Epithelial cell of proximal tubule (primary cell): ENCODE measurements around the gene COL26A1. TPM values are rescaled to one million over a fixed set of nuclear protein-coding genes. Genes with fewer than 3 reads are reported as not detected.

Source experiments
- DNase-seq: peaks from one replicate; pipeline ENCODE4 v3.0.0-alpha.2; 2011; ENCODE audit warnings: low read depth
- H3K4me3 ChIP-seq: 2 replicates; pipeline ENCODE4 v1.5.1; 2011; ENCODE audit warnings: low read depth, mild to moderate bottlenecking, low read length
- total RNA-seq: library from RNA; depleted of rRNA; stranded (reverse); fragments of >200 nt; gene quantifications from 2 replicates; pipeline ENCODE4 v1.2.3, GENCODE V29; 2015
- TF ChIP-seq, protein P1 (sequence below): conservative IDR thresholded peaks from 2 replicates; pipeline ENCODE4 v1.5.1; 2012; ENCODE audit warnings: low read depth, mild to moderate bottlenecking, low read length

The COL26A1 gene
- total RNA-seq, 1 donor from 2014 or later: not detected

DNA sequence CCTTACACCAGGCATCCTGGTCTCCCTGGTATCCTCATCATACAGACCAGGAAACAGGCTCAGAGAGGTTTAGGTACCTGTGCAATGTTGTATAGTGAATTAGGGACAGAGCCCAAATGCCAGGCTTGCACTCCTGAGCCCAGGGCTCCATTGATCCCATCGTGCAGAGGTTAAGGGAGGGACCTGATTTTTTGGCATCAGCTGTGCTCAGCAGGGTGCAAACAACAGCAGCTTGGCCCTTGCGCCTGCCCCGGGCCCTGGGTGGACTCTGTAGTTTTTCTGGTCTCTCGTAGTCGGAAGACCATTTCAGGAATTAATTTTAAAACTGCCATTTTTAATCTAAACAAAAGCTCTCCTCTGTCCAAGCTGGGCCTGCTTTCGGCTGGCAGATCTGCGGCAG, 79.2 kb downstream of the COL26A1 start:
- TF ChIP-seq, protein P1, sequence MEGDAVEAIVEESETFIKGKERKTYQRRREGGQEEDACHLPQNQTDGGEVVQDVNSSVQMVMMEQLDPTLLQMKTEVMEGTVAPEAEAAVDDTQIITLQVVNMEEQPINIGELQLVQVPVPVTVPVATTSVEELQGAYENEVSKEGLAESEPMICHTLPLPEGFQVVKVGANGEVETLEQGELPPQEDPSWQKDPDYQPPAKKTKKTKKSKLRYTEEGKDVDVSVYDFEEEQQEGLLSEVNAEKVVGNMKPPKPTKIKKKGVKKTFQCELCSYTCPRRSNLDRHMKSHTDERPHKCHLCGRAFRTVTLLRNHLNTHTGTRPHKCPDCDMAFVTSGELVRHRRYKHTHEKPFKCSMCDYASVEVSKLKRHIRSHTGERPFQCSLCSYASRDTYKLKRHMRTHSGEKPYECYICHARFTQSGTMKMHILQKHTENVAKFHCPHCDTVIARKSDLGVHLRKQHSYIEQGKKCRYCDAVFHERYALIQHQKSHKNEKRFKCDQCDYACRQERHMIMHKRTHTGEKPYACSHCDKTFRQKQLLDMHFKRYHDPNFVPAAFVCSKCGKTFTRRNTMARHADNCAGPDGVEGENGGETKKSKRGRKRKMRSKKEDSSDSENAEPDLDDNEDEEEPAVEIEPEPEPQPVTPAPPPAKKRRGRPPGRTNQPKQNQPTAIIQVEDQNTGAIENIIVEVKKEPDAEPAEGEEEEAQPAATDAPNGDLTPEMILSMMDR: no peak
- DNase-seq: no peak
- H3K4me3 ChIP-seq: no peak overlapping the region

DNA sequence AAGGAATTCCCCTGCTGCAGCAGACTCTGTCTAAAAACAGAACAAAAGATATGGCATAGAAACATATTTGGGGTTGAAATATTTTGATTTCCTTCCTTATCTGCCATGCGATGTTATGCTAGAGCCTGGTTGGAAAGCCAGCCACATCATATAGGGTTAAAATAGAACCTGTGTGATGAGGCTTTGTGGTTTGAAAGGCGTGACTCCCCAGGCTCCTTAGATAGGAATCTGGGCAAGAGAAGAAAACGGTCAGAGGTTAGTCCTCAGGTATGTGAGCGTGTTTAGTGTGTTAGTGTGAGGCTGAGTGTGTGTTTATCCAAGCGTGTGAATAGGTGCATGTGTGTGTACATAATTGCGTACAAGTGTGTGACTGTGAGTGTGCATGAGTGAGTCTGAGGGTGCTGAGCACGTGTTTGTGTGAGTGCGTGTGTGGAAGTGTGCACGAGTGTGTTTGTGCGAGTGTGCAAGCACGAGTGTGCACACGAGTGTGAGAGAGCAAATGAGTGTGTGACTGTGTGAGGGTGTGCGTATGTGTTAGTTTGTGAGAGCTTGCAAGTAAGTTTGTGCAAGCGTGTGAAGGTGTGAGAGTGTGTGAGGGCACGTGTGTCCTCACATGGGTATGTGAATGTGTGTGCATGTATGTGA, 79.9 kb downstream of the COL26A1 start:
- TF ChIP-seq, protein P1: no peak
- H3K4me3 ChIP-seq: no peak overlapping the region
- peak; percentile 3 for DNase-seq

DNA sequence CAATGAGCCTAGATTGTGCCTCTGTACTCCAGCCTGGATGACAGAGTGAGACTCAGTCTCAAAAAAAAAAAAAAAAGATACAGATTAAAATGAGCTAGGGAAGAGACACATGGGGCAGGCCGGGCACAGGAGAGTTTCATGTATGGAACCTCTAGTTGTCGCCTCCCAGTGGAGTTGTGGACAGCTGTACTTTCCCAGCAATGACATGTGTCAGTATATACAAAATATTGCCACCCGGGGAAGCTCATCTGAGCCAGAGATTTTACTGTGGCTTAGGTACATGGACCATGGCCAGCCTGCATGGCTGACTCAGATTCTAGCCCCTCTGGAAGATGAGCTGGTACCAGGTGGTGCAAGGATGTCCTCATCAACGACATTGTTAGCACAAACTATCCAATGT, 87.4 kb downstream of the COL26A1 start:
- H3K4me3 ChIP-seq: no peak overlapping the region
- no peak for DNase-seq
- TF ChIP-seq, protein P1: no peak

DNA sequence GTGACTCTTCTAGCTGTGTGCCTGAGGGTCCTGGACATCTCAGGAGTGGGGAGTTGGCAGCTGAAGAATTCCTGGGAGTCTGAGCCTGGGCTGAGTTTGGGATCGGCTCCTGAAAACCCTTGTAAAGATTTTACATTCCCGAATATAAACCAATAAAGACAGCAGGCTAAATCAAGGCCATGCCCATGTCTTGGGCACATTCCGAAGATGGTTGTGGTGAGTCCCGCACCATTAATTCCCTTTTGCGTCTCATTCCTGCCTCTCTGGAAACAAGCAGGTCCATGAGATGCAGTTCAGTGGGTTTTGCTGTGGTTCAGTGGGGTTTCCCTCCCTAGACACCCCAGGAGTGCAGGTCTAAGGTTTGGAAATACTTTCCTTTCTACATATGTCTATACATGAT, 90.9 kb downstream of the COL26A1 start:
- DNase-seq: peak; percentile 77
- TF ChIP-seq, protein P1: no peak
- H3K4me3 ChIP-seq: no peak overlapping the region

DNA sequence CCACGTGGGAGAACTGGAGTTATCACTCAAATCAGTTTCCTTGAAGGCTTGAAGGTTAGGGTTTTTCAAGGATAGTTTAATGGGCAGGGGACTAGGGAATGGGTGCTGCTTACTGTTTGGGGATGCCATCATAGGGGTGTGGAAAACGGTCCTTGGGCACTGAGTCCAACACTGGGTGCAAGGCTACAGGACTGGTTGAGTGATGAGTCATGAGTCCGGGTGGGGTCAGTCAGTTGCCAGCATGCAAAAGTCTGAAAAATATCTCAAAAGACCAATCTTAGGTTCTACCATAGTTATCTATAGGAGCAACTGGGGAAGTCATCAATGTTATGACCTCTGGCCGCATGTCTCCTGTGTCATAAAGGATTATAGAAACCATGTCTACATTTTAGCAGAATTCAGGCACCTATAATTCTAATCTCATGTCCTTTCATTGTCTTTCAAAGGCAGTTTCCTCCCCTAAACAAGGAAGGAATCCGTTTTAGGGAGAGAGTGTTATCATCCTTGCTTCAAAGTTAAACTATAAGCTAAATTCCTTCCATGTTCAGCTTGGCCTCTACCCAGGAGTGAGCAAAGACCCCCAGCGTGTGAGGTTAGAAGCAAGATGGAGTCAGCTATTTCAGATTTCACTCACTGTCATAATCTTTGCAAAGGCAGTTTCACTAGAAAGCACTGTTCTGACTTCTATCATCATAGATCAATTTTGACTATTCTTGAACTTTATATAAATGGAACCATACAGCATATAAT, 94.5 kb downstream of the COL26A1 start:
- H3K4me3 ChIP-seq: no peak overlapping the region
- DNase-seq: no peak
- TF ChIP-seq, protein P1: no peak

DNA sequence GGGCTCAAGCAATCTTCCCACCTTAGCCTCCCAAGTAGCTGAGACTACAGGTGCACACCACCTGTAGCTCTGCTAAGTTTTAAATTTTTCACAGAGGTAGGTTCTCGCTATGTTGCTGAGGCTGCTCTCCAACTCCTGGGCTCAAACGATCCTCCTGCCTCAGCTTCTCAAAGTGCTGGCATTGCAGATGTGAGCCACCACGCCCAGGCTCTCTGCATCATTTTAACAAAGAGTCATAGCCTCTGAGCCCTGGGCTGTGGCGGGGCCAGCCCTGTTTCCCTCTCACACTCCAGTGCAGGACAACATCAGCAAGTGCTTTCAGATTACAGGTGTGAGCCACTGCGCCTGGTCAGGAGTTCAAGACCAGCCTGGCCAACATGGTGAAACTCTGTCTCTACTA, 102.5 kb downstream of the COL26A1 start:
- TF ChIP-seq, protein P1: no peak
- DNase-seq: no peak
- H3K4me3 ChIP-seq: no peak overlapping the region
